Measurements from ENCODE around the gene RNF181.

DNA sequence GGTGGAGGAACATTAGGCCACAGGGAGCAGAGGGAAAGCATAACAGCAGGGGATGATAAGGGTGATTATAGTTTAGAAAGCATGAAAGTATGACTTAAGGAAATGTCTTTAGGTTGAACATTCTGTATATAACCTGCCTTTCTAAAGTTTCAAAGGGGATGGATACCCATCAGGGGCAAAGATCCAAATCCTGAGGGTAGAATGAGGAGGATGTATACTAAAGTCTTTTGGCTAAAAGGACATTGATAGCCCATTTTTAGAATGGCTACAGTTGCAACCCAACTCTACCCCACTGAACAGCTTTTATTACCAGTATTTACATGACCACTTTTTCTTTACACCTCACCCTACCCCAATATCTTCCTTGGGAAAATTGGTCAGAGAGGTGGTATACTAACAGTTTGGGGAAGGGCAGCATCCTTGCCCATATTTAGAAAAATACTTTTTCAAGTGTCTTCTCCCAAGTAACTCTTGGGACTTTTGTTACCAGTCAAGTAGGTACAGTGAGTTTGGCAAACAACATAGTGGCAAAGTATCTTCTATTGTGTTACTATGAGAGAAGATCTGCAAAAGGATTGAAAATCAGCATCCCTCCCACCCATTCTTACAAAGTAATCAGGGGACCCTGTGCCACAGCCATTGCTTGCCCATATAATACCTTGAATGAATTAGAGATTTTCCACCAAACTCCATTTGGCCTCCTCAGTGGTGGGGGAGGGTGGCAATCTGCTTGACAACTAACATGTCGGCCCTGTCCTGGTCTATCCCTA lies 48.3 kb upstream of the RNF181 start:
- TF ChIP-seq, protein P1, sequence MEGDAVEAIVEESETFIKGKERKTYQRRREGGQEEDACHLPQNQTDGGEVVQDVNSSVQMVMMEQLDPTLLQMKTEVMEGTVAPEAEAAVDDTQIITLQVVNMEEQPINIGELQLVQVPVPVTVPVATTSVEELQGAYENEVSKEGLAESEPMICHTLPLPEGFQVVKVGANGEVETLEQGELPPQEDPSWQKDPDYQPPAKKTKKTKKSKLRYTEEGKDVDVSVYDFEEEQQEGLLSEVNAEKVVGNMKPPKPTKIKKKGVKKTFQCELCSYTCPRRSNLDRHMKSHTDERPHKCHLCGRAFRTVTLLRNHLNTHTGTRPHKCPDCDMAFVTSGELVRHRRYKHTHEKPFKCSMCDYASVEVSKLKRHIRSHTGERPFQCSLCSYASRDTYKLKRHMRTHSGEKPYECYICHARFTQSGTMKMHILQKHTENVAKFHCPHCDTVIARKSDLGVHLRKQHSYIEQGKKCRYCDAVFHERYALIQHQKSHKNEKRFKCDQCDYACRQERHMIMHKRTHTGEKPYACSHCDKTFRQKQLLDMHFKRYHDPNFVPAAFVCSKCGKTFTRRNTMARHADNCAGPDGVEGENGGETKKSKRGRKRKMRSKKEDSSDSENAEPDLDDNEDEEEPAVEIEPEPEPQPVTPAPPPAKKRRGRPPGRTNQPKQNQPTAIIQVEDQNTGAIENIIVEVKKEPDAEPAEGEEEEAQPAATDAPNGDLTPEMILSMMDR (conservative IDR thresholded peaks at IDR 0.05), result no peak
- TF ChIP-seq EZH2 (IDR thresholded peaks at IDR 0.05; ENCODE audit: low read depth), result no peak
